Measurements from ENCODE around the gene MAMLD1. TPM values are rescaled to one million over a fixed set of nuclear protein-coding genes. Genes with fewer than 3 reads are reported as not detected.

Gene MAMLD1
- total and polyA plus RNA-seq, 12 donors, result 1.4 to 11.2 (median 6.5) TPM

DNA sequence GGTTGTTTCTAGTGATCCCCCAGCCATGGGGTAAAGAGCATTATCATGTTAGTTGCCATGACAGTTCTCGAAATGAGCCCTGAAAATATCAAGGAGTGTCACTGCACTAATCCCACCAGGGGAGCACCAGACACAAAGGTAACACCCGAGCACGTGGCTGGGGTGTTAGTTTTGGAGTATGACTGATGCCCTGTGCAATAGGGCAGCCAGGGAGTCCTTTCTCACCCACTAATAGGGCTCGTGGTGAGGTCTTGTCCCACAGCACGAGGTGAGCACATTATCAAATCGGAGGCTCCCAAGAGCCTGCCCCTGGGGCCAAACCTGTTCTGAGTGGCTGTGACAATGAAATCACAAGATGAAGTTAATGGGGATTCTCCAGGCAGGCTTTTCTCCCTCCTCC is 9.6 kb downstream of the MAMLD1 start:
- intact Hi-C loops (cut with DNase I), result loop anchor here in 1 of 2 donors (10.0 kb wide), 1 partner anchor 102 kb away; no protein-coding TSS in a partner anchor
- no peaks in the 10 kb centered on the region for H3K36me3 ChIP-seq (replicated peaks in 1 of 2)
- no peaks in the 10 kb centered on the region for H3K4me1 ChIP-seq (replicated peaks in 1 of 2)
- no peak overlapping the region for H3K27ac ChIP-seq
- TF ChIP-seq, protein P1, sequence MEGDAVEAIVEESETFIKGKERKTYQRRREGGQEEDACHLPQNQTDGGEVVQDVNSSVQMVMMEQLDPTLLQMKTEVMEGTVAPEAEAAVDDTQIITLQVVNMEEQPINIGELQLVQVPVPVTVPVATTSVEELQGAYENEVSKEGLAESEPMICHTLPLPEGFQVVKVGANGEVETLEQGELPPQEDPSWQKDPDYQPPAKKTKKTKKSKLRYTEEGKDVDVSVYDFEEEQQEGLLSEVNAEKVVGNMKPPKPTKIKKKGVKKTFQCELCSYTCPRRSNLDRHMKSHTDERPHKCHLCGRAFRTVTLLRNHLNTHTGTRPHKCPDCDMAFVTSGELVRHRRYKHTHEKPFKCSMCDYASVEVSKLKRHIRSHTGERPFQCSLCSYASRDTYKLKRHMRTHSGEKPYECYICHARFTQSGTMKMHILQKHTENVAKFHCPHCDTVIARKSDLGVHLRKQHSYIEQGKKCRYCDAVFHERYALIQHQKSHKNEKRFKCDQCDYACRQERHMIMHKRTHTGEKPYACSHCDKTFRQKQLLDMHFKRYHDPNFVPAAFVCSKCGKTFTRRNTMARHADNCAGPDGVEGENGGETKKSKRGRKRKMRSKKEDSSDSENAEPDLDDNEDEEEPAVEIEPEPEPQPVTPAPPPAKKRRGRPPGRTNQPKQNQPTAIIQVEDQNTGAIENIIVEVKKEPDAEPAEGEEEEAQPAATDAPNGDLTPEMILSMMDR (IDR thresholded peaks at IDR 0.05), result no peak
- no peak for TF ChIP-seq POLR2A (IDR thresholded peaks at IDR 0.05)
- H3K9me3 ChIP-seq (replicated peaks in 1 of 3), result no peaks in the 10 kb centered on the region
- WGBS, 4 donors, result 65 to 82% (median 75%) methylated on average over 1 to 6 of the region's 6 CpGs
- DNase-seq, result no peak
- no peaks in the 10 kb centered on the region for H3K27me3 ChIP-seq
- H3K4me3 ChIP-seq, result no peak overlapping the region

- H3K9me3 ChIP-seq (replicated peaks in 1 of 3), result no peaks in the 10 kb centered on the region
- H3K4me1 ChIP-seq (replicated peaks in 1 of 2), result no peaks in the 10 kb centered on the region
- 58 to 92% (median 80%) methylated on average over 4 of the region's 4 CpGs for WGBS, 4 donors
- TF ChIP-seq POLR2A (IDR thresholded peaks at IDR 0.05), result no peak
- TF ChIP-seq, protein P1 (IDR thresholded peaks at IDR 0.05), result no peak
- no peaks in the 10 kb centered on the region for H3K36me3 ChIP-seq (replicated peaks in 1 of 2)
- no peak for DNase-seq
- no peaks in the 10 kb centered on the region for H3K27me3 ChIP-seq
- no peak overlapping the region for H3K27ac ChIP-seq
- H3K4me3 ChIP-seq, result no peak overlapping the region
- intact Hi-C loops (cut with DNase I), result loop anchor here in 1 of 2 donors (10.0 kb wide), 1 partner anchor 99 kb away; no protein-coding TSS in a partner anchor
Measured at GRCh38 chrX:150375243-150375770, 12.2 kb downstream of the MAMLD1 start.

DNA sequence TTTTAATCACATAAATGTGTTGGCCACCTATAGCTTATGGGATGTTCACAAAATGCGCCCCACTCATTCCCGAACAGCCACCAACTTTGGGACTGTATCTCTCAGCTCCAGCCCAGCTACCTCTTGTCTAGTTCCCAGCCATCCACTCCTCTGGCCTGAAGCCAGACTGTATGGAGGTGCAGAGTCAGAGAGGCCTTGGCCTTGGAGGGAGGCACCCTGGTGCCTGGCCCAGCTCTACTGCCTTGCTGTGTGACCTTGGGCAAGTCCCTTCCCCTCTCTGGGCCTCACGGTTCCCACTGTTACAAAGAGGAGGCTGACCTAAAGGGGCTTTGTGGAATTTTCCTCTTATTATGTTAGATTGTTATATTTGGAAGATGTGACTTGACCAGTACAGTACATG is 13.9 kb downstream of the MAMLD1 start:
- TF ChIP-seq, protein P1 (IDR thresholded peaks at IDR 0.05), result no peak
- TF ChIP-seq POLR2A (IDR thresholded peaks at IDR 0.05), result no peak
- 51 to 91% (median 65%) methylated on average over 2 to 3 of the region's 3 CpGs for WGBS, 4 donors
- Histone ChIP-seq H3K27ac (no peak overlapping the region), H3K4me3 (no peak overlapping the region), H3K36me3 (replicated peaks in 1 of 2) (no peaks in the 10 kb centered on the region), H3K4me1 (replicated peaks in 1 of 2) (no peaks in the 10 kb centered on the region), H3K9me3 (replicated peaks in 1 of 3) (no peaks in the 10 kb centered on the region), H3K27me3 (no peaks in the 10 kb centered on the region)
- DNase-seq, result peak in 4 of 7 donors; percentile 29 to 51 (median 41)
- intact Hi-C loops (cut with DNase I), result loop anchor here in 1 of 2 donors (10.0 kb wide), 1 partner anchor 98 kb away; no protein-coding TSS in a partner anchor

DNA sequence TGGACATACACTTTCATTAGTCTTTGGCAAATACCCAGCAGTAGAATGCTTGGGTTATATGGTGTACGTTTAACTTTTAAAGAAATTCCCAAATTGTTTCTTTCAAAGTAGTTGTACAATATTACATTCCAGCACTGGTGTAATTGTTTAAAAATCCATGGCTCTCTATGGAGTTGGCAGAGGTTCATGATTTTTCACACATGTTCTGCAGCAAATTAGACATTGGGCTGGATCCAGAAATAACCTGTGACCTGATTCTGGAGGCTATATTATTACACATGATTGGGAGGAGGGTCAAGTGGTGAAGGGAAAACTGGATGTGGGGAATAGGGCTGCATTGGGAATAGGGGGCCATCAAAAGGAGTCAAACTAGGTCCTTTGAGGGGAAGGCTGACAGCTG is 41.9 kb downstream of the MAMLD1 start:
- Histone ChIP-seq H3K4me3 (no peak overlapping the region), H3K27me3 (peaks cover 1% of the 10 kb centered on the region), H3K36me3 (replicated peaks in 1 of 2) (no peaks in the 10 kb centered on the region), H3K4me1 (replicated peaks in 1 of 2) (no peaks in the 10 kb centered on the region), H3K27ac (no peak overlapping the region), H3K9me3 (replicated peaks in 1 of 3) (no peaks in the 10 kb centered on the region)
- DNase-seq, result no peak
- 53 to 87% (median 69%) methylated on average over 1 of the region's 1 CpG for WGBS, 4 donors
- intact Hi-C loops (cut with DNase I), result no loop called here
- TF ChIP-seq, protein P1 (IDR thresholded peaks at IDR 0.05), result no peak
- TF ChIP-seq POLR2A (IDR thresholded peaks at IDR 0.05), result no peak
